Measurements from ENCODE around the gene CDKL1.
A peak's percentile ranks its signal among the peaks of the same experiment; 100 is the strongest.

CDKL1 gene

DNA sequence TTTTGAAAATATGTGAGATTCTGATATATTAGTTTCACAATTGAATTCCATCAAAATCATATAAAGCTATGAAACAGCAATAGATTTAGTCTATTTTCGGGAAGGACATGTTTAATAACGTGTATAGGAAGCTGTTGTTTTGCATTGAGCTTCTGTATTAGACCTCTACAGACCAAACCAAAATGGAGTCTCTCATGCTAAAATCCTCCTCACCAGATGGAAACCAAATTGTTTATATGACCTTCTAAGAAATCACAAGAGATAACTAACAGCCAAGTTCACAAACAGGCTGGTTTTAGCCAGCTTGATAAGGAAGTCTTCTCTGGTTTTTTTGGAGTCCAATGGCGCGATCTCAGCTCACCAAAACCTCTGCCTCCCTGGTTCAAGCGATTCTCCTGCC is 108.5 kb downstream of the CDKL1 start:
- Histone ChIP-seq H4K91ac (ENCODE audit: low read length) (no peak overlapping the region), H2AK5ac (ENCODE audit: low read length, severe bottlenecking) (no peak overlapping the region), H3K4me3 (ENCODE audit: insufficient read depth in 1 of 2, low read depth in 1 of 2, low read length in 2 of 2) (no peak overlapping the region)

DNA sequence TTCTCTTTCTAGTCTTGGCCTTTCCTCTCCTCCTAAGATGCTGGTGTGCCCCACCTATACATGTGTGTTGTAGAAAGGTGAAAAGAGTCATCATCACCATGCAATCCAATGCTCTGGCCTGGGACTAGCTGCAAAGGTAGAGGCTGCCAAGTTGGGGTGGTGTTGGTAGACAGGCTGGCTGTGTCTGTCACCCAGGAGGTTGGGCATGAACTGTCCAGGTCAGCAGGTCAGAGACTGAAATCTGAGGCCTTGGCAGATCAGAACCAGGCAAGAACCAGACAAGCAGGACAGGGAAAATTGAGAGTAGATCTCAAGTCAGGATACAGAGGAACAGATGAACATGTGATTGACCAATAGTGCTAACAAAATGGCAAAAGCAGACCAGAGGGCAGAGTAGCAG is 110.8 kb downstream of the CDKL1 start:
- Histone ChIP-seq H3K27ac (ENCODE audit: low read length, poor library complexity, severe bottlenecking) (no peak overlapping the region), H2AK5ac (ENCODE audit: low read length, severe bottlenecking) (no peak overlapping the region), H2AFZ (ENCODE audit: low read depth, low read length) (no peak overlapping the region), H4K8ac (ENCODE audit: low read length) (no peak overlapping the region), H3K4ac (ENCODE audit: low read depth in 1 of 2, low read length in 2 of 2) (no peak overlapping the region), H3K4me1 (ENCODE audit: control insufficient read depth, insufficient read depth, low read depth, low read length) (no peaks in the 10 kb centered on the region), H3K4me3 (ENCODE audit: insufficient read depth in 1 of 2, low read depth in 1 of 2, low read length in 2 of 2) (no peak overlapping the region), H3K18ac (ENCODE audit: low read depth in 1 of 2, low read length in 2 of 2) (no peak overlapping the region), H3K9me3 (ENCODE audit: control insufficient read depth, low read length) (no peaks in the 10 kb centered on the region), H2BK12ac (ENCODE audit: low read length in 2 of 2) (no peak overlapping the region), H3K79me1 (replicated peaks; ENCODE audit: low read length, poor library complexity, severe bottlenecking) (no peaks in the 10 kb centered on the region), H3K36me3 (ENCODE audit: control insufficient read depth in 1 of 2, insufficient read depth in 2 of 2, low read depth in 1 of 2, low read length in 2 of 2) (no peaks in the 10 kb centered on the region), H3K14ac (ENCODE audit: low read length in 2 of 2) (no peak overlapping the region), H3K23ac (ENCODE audit: low read length in 2 of 2) (no peak overlapping the region), H2BK5ac (ENCODE audit: low read depth, low read length, poor library complexity, severe bottlenecking) (no peak overlapping the region), H2BK120ac (ENCODE audit: low read depth, low read length) (no peak overlapping the region), H3K9ac (ENCODE audit: low read length) (no peak overlapping the region), H3K27me3 (ENCODE audit: control insufficient read depth in 1 of 2, insufficient read depth in 1 of 2, low read length in 2 of 2) (no peaks in the 10 kb centered on the region), H2BK15ac (ENCODE audit: low read depth, poor library complexity, severe bottlenecking) (no peak overlapping the region), H3K4me2 (ENCODE audit: low read length, poor library complexity, severe bottlenecking) (no peak overlapping the region), H4K91ac (ENCODE audit: low read length) (peak overlapping the region; percentile 15)
- no peak for DNase-seq

More for the DNA sequence above, 108.5 kb downstream of the CDKL1 start:
- Histone ChIP-seq H2BK15ac (ENCODE audit: low read depth, poor library complexity, severe bottlenecking) (no peak overlapping the region), H4K8ac (ENCODE audit: low read length) (no peak overlapping the region), H3K9me3 (ENCODE audit: control insufficient read depth, low read length) (peaks cover 9% of the 10 kb centered on the region), H3K23ac (ENCODE audit: low read length in 2 of 2) (no peak overlapping the region), H3K4me1 (ENCODE audit: control insufficient read depth, insufficient read depth, low read depth, low read length) (no peaks in the 10 kb centered on the region), H3K4ac (ENCODE audit: low read depth in 1 of 2, low read length in 2 of 2) (no peak overlapping the region), H2BK12ac (ENCODE audit: low read length in 2 of 2) (no peak overlapping the region), H3K27me3 (ENCODE audit: control insufficient read depth in 1 of 2, insufficient read depth in 1 of 2, low read length in 2 of 2) (no peaks in the 10 kb centered on the region), H2BK5ac (ENCODE audit: low read depth, low read length, poor library complexity, severe bottlenecking) (no peak overlapping the region), H2BK120ac (ENCODE audit: low read depth, low read length) (no peak overlapping the region), H3K9ac (ENCODE audit: low read length) (no peak overlapping the region), H3K4me2 (ENCODE audit: low read length, poor library complexity, severe bottlenecking) (no peak overlapping the region), H3K18ac (ENCODE audit: low read depth in 1 of 2, low read length in 2 of 2) (no peak overlapping the region), H3K14ac (ENCODE audit: low read length in 2 of 2) (no peak overlapping the region), H3K36me3 (ENCODE audit: control insufficient read depth in 1 of 2, insufficient read depth in 2 of 2, low read depth in 1 of 2, low read length in 2 of 2) (peaks cover 0 to 3% of the 10 kb centered on the region in 2 experiments), H3K27ac (ENCODE audit: low read length, poor library complexity, severe bottlenecking) (no peak overlapping the region), H2AFZ (ENCODE audit: low read depth, low read length) (no peak overlapping the region), H3K79me1 (replicated peaks; ENCODE audit: low read length, poor library complexity, severe bottlenecking) (no peaks in the 10 kb centered on the region)
- 98% methylated on average over 3 of the region's 5 CpGs for WGBS
- no peak for DNase-seq

Small RNAs within 50 kb of the gene (small RNA-seq; reads per million reads assigned to genes)
- 1.2 reads per million for gene MIR4504 (ENCODE audit: low read depth)
